Glutamatergic neuron (in vitro differentiated cells): ENCODE measurements around the gene ERN1. TPM values are rescaled to one million over a fixed set of nuclear protein-coding genes. Genes with fewer than 3 reads are reported as not detected.

Experiments used
- DNase-seq: peaks from one replicate; pipeline ENCODE4 v3.0.0; 2022
- H3K27ac Mint-ChIP-seq: one replicate; pipeline ENCODE4 v1.8.0; 2020; ENCODE audit warnings: mild to moderate bottlenecking, mixed read lengths, inconsistent platforms; ENCODE audit not compliant: unreplicated experiment
- H3K27me3 Mint-ChIP-seq: one replicate; pipeline ENCODE4 v1.8.0; 2020; ENCODE audit warnings: mild to moderate bottlenecking, moderate library complexity, mixed read lengths, inconsistent platforms; ENCODE audit not compliant: unreplicated experiment
- H3K36me3 Mint-ChIP-seq: one replicate; pipeline ENCODE4 v1.8.0; 2020; ENCODE audit warnings: mild to moderate bottlenecking, mixed read lengths, inconsistent platforms; ENCODE audit not compliant: unreplicated experiment
- H3K4me1 Mint-ChIP-seq: one replicate; pipeline ENCODE4 v1.8.0; 2020; ENCODE audit warnings: mild to moderate bottlenecking, low read depth, mixed read lengths, inconsistent platforms; ENCODE audit not compliant: unreplicated experiment
- H3K4me3 Mint-ChIP-seq: one replicate; pipeline ENCODE4 v1.8.0; 2020; ENCODE audit warnings: mild to moderate bottlenecking, mixed read lengths, inconsistent platforms; ENCODE audit not compliant: unreplicated experiment
- H3K9me3 Mint-ChIP-seq: one replicate; pipeline ENCODE4 v1.8.0; 2020; ENCODE audit warnings: mild to moderate bottlenecking, moderate library complexity, mixed read lengths, inconsistent platforms; ENCODE audit not compliant: unreplicated experiment
- CTCF ChIP-seq: fragments of 200-600 bp; sonication (generic); IDR thresholded peaks from one replicate; pipeline ENCODE4 v1.5.0; 2021; ENCODE audit not compliant: partially characterized antibody, unreplicated experiment
- total RNA-seq: library from RNA; stranded (reverse); fragmentation: NEBNext Ultra II Directional; extraction: Animal tissue kit (Norgen Biotek cat#: 25700); gene quantifications from one replicate; pipeline ENCODE4 v1.2.1, GENCODE V29; 2021; ENCODE audit not compliant: unreplicated experiment

ERN1 gene
- total RNA-seq, 1 donor from 2014 or later: 6.9 TPM

DNA sequence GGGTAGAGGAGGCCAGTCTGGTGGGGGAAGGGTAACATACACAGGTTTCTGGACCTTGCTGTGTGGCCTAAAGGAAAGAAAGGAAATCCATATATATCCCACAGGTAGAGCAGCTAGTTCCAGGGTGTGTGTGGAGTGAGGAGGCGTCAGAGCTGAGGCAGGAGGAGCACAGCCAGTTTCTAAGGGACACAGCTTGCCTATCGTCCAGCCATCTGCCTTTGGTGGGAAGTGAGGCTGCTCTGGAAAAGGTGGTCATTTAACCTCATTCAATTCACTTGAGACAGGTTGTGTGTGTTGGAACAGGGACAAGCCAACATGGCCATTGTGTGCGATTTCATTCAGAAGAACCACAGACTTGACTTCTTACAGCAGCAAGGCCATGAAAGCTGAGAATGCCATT, 36.9 kb upstream of the ERN1 start:
- Mint-ChIP-seq H3K27ac (no peak overlapping the region), H3K4me3 (no peak overlapping the region), H3K27me3 (no peaks in the 10 kb centered on the region), H3K4me1 (no peaks in the 10 kb centered on the region), H3K36me3 (peaks cover 7% of the 10 kb centered on the region), H3K9me3 (no peaks in the 10 kb centered on the region)
- DNase-seq: no peak
- no peak for TF ChIP-seq CTCF

DNA sequence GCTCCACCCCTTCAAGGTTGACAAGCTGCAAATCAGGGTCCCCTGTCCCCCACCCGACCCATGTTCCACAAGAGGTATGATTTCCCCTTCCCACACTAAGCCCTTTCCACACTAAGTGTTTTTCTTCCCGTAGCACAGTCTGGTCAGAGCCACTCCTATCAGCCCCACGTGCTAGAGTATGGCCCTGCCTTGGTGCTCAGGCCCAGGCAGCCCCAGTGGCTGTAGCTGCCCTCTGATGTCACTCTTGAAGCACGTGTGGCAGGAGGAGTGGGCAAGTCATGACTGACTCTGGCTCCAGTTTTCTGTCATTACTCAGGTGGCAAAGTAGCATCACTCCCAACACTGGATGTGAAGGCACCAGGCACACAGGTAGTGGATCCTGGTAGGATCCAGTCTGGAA, 35.4 kb upstream of the ERN1 start:
- Mint-ChIP-seq H3K36me3 (peaks cover 4% of the 10 kb centered on the region), H3K9me3 (no peaks in the 10 kb centered on the region), H3K27ac (no peak overlapping the region), H3K27me3 (no peaks in the 10 kb centered on the region), H3K4me1 (no peaks in the 10 kb centered on the region), H3K4me3 (no peak overlapping the region)
- no peak for TF ChIP-seq CTCF
- no peak for DNase-seq

GRCh38 chr17:64164596-64165285, 34.8 kb upstream of the ERN1 start:
- H3K36me3 Mint-ChIP-seq: peaks cover 4% of the 10 kb centered on the region
- TF ChIP-seq CTCF: no peak
- H3K27me3 Mint-ChIP-seq: no peaks in the 10 kb centered on the region
- H3K4me1 Mint-ChIP-seq: no peaks in the 10 kb centered on the region
- H3K9me3 Mint-ChIP-seq: no peaks in the 10 kb centered on the region
- DNase-seq: no peak
- H3K27ac Mint-ChIP-seq: no peak overlapping the region
- H3K4me3 Mint-ChIP-seq: no peak overlapping the region

- no peak for TF ChIP-seq CTCF
- no peak for DNase-seq
- Mint-ChIP-seq H3K9me3 (no peaks in the 10 kb centered on the region), H3K27ac (no peak overlapping the region), H3K4me3 (no peak overlapping the region), H3K4me1 (peaks cover 3% of the 10 kb centered on the region), H3K36me3 (peaks cover 4% of the 10 kb centered on the region), H3K27me3 (no peaks in the 10 kb centered on the region)
These were observed 33.5 kb upstream of the ERN1 start for GRCh38 chr17:64163468-64163867.

DNA sequence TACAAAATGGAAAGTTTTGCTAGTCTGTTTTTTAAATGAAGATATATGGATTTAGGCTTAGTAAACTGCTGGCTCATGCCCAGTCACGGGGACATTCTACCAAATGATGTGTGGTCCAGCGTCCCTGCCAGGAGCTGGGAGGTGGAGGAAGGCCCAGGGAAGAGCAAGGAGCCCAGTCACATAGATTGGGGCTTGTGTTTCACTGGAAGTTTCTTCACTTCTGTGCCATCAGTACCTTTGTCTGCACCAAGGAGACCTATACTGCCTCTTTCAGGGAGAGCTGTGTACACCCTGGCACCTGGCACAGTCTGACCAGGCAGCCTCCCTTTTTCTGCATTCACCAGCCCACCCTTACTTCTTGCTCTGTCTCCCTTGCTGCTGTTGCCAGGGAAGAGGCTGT, 32.6 kb upstream of the ERN1 start:
- Mint-ChIP-seq H3K9me3 (no peaks in the 10 kb centered on the region), H3K27me3 (no peaks in the 10 kb centered on the region), H3K36me3 (peaks cover 4% of the 10 kb centered on the region), H3K27ac (no peak overlapping the region), H3K4me3 (no peak overlapping the region), H3K4me1 (peaks cover 5% of the 10 kb centered on the region)
- no peak for DNase-seq
- TF ChIP-seq CTCF: no peak
